Kidney (tissue), 14 donors: ENCODE results near the gene TUBAL3. TPM values are rescaled to one million over a fixed set of nuclear protein-coding genes. Genes with fewer than 3 reads are reported as not detected.

Source experiments
- DNase-seq, 5 donors: peaks; one replicate each; pipeline ENCODE4 v3.0.0-alpha.2; 2013 to 2020
- FAIRE-seq: peaks from 2 replicates; lab custom pipeline; 2012; peaks lifted over from hg19 to GRCh38; lab: Jason Lieb, UNC
- H3K27ac ChIP-seq, 2 donors: one replicate each; pipeline ENCODE4 v1.7.0; 2013; ENCODE audit warnings: low read depth in 2 of 2, low read length in 2 of 2, inconsistent platforms in 1 of 2
- H3K27me3 ChIP-seq: one replicate; pipeline ENCODE4 v1.7.1; 2013; ENCODE audit warnings: low read length, inconsistent platforms; ENCODE audit not compliant: control insufficient read depth, insufficient read depth
- H3K36me3 ChIP-seq, 3 donors: one replicate each; pipeline versions ENCODE4 v1.7.0 to v1.7.1; 2013; ENCODE audit warnings: low read length in 3 of 3, control low read depth in 1 of 3, inconsistent platforms in 1 of 3; ENCODE audit not compliant: insufficient read depth in 3 of 3, control insufficient read depth in 2 of 3
- H3K4me1 ChIP-seq, 3 donors: one replicate each; pipeline versions ENCODE4 v1.7.0 to v1.7.1; 2013; ENCODE audit warnings: low read length in 3 of 3, inconsistent platforms in 1 of 3, low read depth in 1 of 3; ENCODE audit not compliant: control insufficient read depth in 2 of 3, insufficient read depth in 2 of 3
- H3K4me3 ChIP-seq, 3 donors: one replicate each; pipeline versions ENCODE4 v1.7.0 to v1.8.1; 2013; ENCODE audit warnings: low read length in 3 of 3, control low read depth in 1 of 3, inconsistent platforms in 1 of 3
- H3K9ac ChIP-seq, 3 donors: one replicate each; pipeline versions ENCODE4 v1.7.0 to v1.7.1; 2013; ENCODE audit warnings: low read length in 3 of 3, control low read depth in 1 of 3, inconsistent platforms in 1 of 3
- H3K9me3 ChIP-seq, 3 donors: one replicate each; pipeline versions ENCODE4 v1.7.0 to v1.7.1; 2013; ENCODE audit warnings: low read length in 3 of 3, control low read depth in 1 of 3, inconsistent platforms in 1 of 3; ENCODE audit not compliant: control insufficient read depth in 2 of 3, insufficient read depth in 1 of 3
- CTCF ChIP-seq: IDR thresholded peaks from 3 replicates; pipeline ENCODE4 v1.5.1; 2012; ENCODE audit warnings: mild to moderate bottlenecking, moderate library complexity, borderline replicate concordance; ENCODE audit not compliant: insufficient read depth; ENCODE audit errors: extremely low read depth
- intact Hi-C: fragments of 100-400 bp; cut with DNase I; formaldehyde crosslinking; loops from one replicate; pipeline ENCODE4 v1.11.1; 2022
- polyA plus RNA-seq: library from polyadenylated mRNA; stranded (reverse); fragments of 350-450 nt; fragmentation: Illumina TruSeq; extraction: RNeasy Lipid Tissue Mini Kit (QIAGEN cat#74804); gene quantifications from one replicate; pipeline ENCODE4 v1.2.3, GENCODE V29; 2014; ENCODE audit warnings: low read depth, low replicate concordance; ENCODE audit not compliant: insufficient read depth
- total RNA-seq: library from RNA; stranded (reverse); fragmentation: NEBNext Ultra II Directional; extraction: Animal tissue kit (Norgen Biotek cat#: 25700); gene quantifications from one replicate; pipeline ENCODE4 v1.2.1, GENCODE V29; 2021
- donor health status: control.
- donor health status: control.
- donor health status: control.
- donor health status: control.
- donor health status: control.
- donor health status: DM: yes; HTN: yes; CAD: no.
- donor health status: Normal renal cell carcinoma (clear cell type).

Gene TUBAL3
- total and polyA plus RNA-seq, 2 donors from 2014 or later = 0.44 to 10.8 TPM

GRCh38 chr10:5447611-5448071 is 43.0 kb upstream of the TUBAL3 start:
- H3K4me3 ChIP-seq = peak overlapping the region; percentile 89 to 99 (median 93)
- peaks cover 0 to 7% (median 0%) of the 10 kb centered on the region in 3 donors for H3K4me1 ChIP-seq
- peaks cover 2 to 5% (median 4%) of the 10 kb centered on the region in 3 donors for H3K36me3 ChIP-seq
- peak in 1 of 5 donors; percentile 43 for DNase-seq
- no peaks in the 10 kb centered on the region for H3K9me3 ChIP-seq
- FAIRE-seq = peak; percentile 35
- intact Hi-C loops = loop anchor here (10.0 kb wide), 1 partner anchor 427 kb away; no protein-coding TSS in a partner anchor
- H3K27ac ChIP-seq = peak overlapping the region; percentile 63 to 92
- TF ChIP-seq CTCF = no peak
- peak overlapping the region; percentile 89 to 97 (median 89) for H3K9ac ChIP-seq
- H3K27me3 ChIP-seq = no peaks in the 10 kb centered on the region

GRCh38 chr10:5447056-5447455 is 42.4 kb upstream of the TUBAL3 start:
- H3K36me3 ChIP-seq = no peaks in the 10 kb centered on the region
- peak; percentile 58 for FAIRE-seq
- DNase-seq = peak in 1 of 5 donors; percentile 48
- no peaks in the 10 kb centered on the region for H3K27me3 ChIP-seq
- H3K4me1 ChIP-seq = peaks cover 0 to 5% (median 0%) of the 10 kb centered on the region in 3 donors
- intact Hi-C loops = loop anchor here (10.0 kb wide), 1 partner anchor 428 kb away; no protein-coding TSS in a partner anchor
- H3K9me3 ChIP-seq = no peaks in the 10 kb centered on the region
- H3K27ac ChIP-seq = peak overlapping the region; percentile 10 to 92
- H3K9ac ChIP-seq = peak overlapping the region; percentile 89 to 97 (median 89)
- no peak for TF ChIP-seq CTCF
- H3K4me3 ChIP-seq = peak overlapping the region; percentile 89 to 99 (median 93)

- intact Hi-C loops = loop anchor here (10.0 kb wide), 1 partner anchor 428 kb away; no protein-coding TSS in a partner anchor
- TF ChIP-seq CTCF = no peak
- no peaks in the 10 kb centered on the region for H3K9me3 ChIP-seq
- peak overlapping the region; percentile 89 to 99 (median 93) for H3K4me3 ChIP-seq
- peak overlapping the region; percentile 88 to 92 for H3K27ac ChIP-seq
- no peaks in the 10 kb centered on the region for H3K27me3 ChIP-seq
- H3K9ac ChIP-seq = peak overlapping the region; percentile 89 to 97 (median 89)
- DNase-seq (peak; percentile 95 to 97 (median 96)), FAIRE-seq (no peak)
- H3K4me1 ChIP-seq = peaks cover 0 to 5% (median 0%) of the 10 kb centered on the region in 3 donors
- no peaks in the 10 kb centered on the region for H3K36me3 ChIP-seq
These were observed 41.8 kb upstream of the TUBAL3 start for GRCh38 chr10:5446390-5446926.
